Endothelial cell of umbilical vein (primary cell): Measurements from ENCODE around the gene NECTIN2. TPM values are rescaled to one million over a fixed set of nuclear protein-coding genes. Genes with fewer than 3 reads are reported as not detected.

ENCODE experiments used
- BruUV-seq: library from RNA; stranded (reverse); fragments of 400-500 nt; replicated peaks from 2 replicates; lab custom pipeline; 2021; lab: Mats Ljungman, UMichigan
- CTCF ChIA-PET: fragments of 300-600, 350-600 bp; sonication (Branson Sonifier 250); formaldehyde crosslinking; loops from one replicate; lab custom pipeline; 2021; ENCODE audit warnings: antibody characterized with exemption, inconsistent platforms; lab: Charles Lee
- POLR2A ChIA-PET: fragments of 300-600, 350-600 bp; sonication (Branson Sonifier 250); formaldehyde crosslinking; loops from one replicate; lab custom pipeline; 2021; ENCODE audit warnings: antibody characterized with exemption, inconsistent platforms; lab: Charles Lee
- DNase-seq: peaks from one replicate; pipeline ENCODE4 v3.0.0-alpha.2; 2011; ENCODE audit warnings: low read depth, low spot score
- FAIRE-seq: peaks from 2 replicates; lab custom pipeline; 2011; peaks lifted over from hg19 to GRCh38; lab: Jason Lieb, UNC
- H2AFZ ChIP-seq: 2 replicates; pipeline ENCODE4 v1.6.0; 2012; ENCODE audit warnings: low read depth, low read length, control low read depth, inconsistent platforms
- H3K27ac ChIP-seq: 2 replicates; pipeline ENCODE4 v1.5.1; 2011; ENCODE audit warnings: low read depth, mild to moderate bottlenecking, control low read depth, low read length, moderate library complexity; ENCODE audit not compliant: insufficient read depth
- H3K27me3 ChIP-seq, 2 experiments: 2 replicates each; pipeline versions ENCODE4 v1.6.0 to v1.6.1; 2011; ENCODE audit warnings: low read length in 2 of 2, mixed read lengths in 1 of 2; ENCODE audit not compliant: control insufficient read depth in 2 of 2, insufficient read depth in 2 of 2
- H3K36me3 ChIP-seq, 2 experiments: 2 replicates in 1 of 2; 3 replicates in 1 of 2; pipeline ENCODE4 v1.5.1; 2011; ENCODE audit warnings: low read length in 2 of 2, mild to moderate bottlenecking in 1 of 2, moderate library complexity in 1 of 2; ENCODE audit not compliant: control insufficient read depth in 2 of 2, insufficient read depth in 2 of 2; ENCODE audit errors: extremely low read depth in 1 of 2
- H3K4me1 ChIP-seq: 3 replicates; pipeline ENCODE4 v1.5.1; 2011; ENCODE audit warnings: mild to moderate bottlenecking, low read length; ENCODE audit not compliant: control insufficient read depth, insufficient read depth; ENCODE audit errors: extremely low read depth
- H3K4me2 ChIP-seq: 2 replicates; pipeline ENCODE4 v1.6.1; 2011; ENCODE audit warnings: low read length, control low read depth, mixed read lengths; ENCODE audit not compliant: insufficient read depth
- H3K4me3 ChIP-seq, 3 experiments: fragments of 200-600 bp in 1 of 3; sonication (generic), shearing (Covaris generic) in 1 of 3; replicated peaks in 1 of 3; 2 replicates each; pipeline ENCODE4 v1.5.1; 2011 to 2016; ENCODE audit warnings: control low read depth in 3 of 3, low read length in 3 of 3, mild to moderate bottlenecking in 2 of 3, inconsistent platforms in 1 of 3, low read depth in 1 of 3, moderate library complexity in 1 of 3; ENCODE audit not compliant: insufficient read depth in 1 of 3
- H3K79me2 ChIP-seq: 2 replicates; pipeline ENCODE4 v1.6.0; 2012; ENCODE audit warnings: low read length, inconsistent platforms; ENCODE audit not compliant: control insufficient read depth, insufficient read depth
- H3K9ac ChIP-seq: replicated peaks from 2 replicates; pipeline ENCODE3; 2011; ENCODE audit warnings: low read length, control low read depth; ENCODE audit not compliant: insufficient read depth; ENCODE audit errors: extremely low read depth
- H3K9me1 ChIP-seq: replicated peaks from 3 replicates; pipeline ENCODE4 v1.6.0; 2011; ENCODE audit warnings: mild to moderate bottlenecking, low read length; ENCODE audit not compliant: control insufficient read depth, insufficient read depth; ENCODE audit errors: extremely low read depth
- H3K9me3 ChIP-seq: replicated peaks from 2 replicates; pipeline ENCODE4 v1.5.1; 2012; ENCODE audit warnings: low read length, inconsistent platforms; ENCODE audit not compliant: control insufficient read depth, insufficient read depth
- H4K20me1 ChIP-seq: replicated peaks from 2 replicates; pipeline ENCODE3; 2011; ENCODE audit warnings: mild to moderate bottlenecking, low read length; ENCODE audit not compliant: control insufficient read depth, insufficient read depth; ENCODE audit errors: extremely low read depth
- EZH2 ChIP-seq: IDR thresholded peaks from 2 replicates; pipeline ENCODE4 v1.6.1; 2012; ENCODE audit warnings: borderline replicate concordance, low read depth, mild to moderate bottlenecking, moderate library complexity, low read length, inconsistent platforms; ENCODE audit not compliant: severe bottlenecking
- FOS ChIP-seq: IDR thresholded peaks from 2 replicates; pipeline ENCODE4 v1.6.1; 2011; ENCODE audit warnings: mild to moderate bottlenecking, low read length, moderate library complexity, borderline replicate concordance; ENCODE audit not compliant: insufficient read depth
- JUN ChIP-seq: IDR thresholded peaks from 2 replicates; pipeline ENCODE4 v1.6.1; 2011; ENCODE audit warnings: borderline replicate concordance, low read depth; ENCODE audit not compliant: insufficient read length, insufficient read depth
- MYC ChIP-seq: IDR thresholded peaks from one replicate; pipeline ENCODE4 v1.6.1; 2011; ENCODE audit warnings: mild to moderate bottlenecking, low read depth, low read length
- POLR2A ChIP-seq: IDR thresholded peaks from 2 replicates; pipeline ENCODE4 v1.6.1; 2012; ENCODE audit warnings: low read depth, mild to moderate bottlenecking, control low read depth, low read length
- POLR2AphosphoS5 ChIP-seq: IDR thresholded peaks from 2 replicates; pipeline ENCODE4 v1.6.1; 2012; ENCODE audit warnings: low read depth, mild to moderate bottlenecking, control low read depth, low read length, moderate library complexity; ENCODE audit not compliant: insufficient read depth
- dilution Hi-C: fragments of 300-500 bp; cut with MboI; formaldehyde crosslinking; loops from one replicate; pipeline ENCODE4 v1.15.0; 2019; ENCODE audit warnings: low sequenced_read_pairs; ENCODE audit not compliant: extremely low pct_ligation_motif_present
- intact Hi-C: fragments of 100-400 bp; cut with micrococcal nuclease; formaldehyde crosslinking; loops from one replicate; pipeline ENCODE4 v1.10.0; 2022
- polyA plus RNA-seq, 4 experiments: library from polyadenylated mRNA; depleted of rRNA in 3 of 4; stranded (reverse) in 3 of 4; unstranded in 1 of 4; fragments of >200 nt; gene quantifications; 2 replicates each; pipeline versions ENCODE4 v1.2.1 to v1.2.3, GENCODE V29; 2011 to 2012; ENCODE audit warnings: missing spikeins in 1 of 4
- total RNA-seq: library from RNA; stranded (reverse); gene quantifications from 2 replicates; pipeline ENCODE4 v1.2.3, GENCODE V29; 2021
- TF ChIP-seq, protein P1 (sequence below): IDR thresholded peaks from 2 replicates; pipeline ENCODE4 v1.6.1; 2011; ENCODE audit not compliant: insufficient read depth, insufficient read length
- TF ChIP-seq, protein P2 (sequence below), 2 donors: IDR thresholded peaks; 1 replicate in 1 of 2; 2 replicates in 1 of 2; pipeline ENCODE4 v1.5.1; 2011; ENCODE audit warnings: low read length in 2 of 2, mild to moderate bottlenecking in 2 of 2, moderate library complexity in 2 of 2, control low read depth in 1 of 2, inconsistent platforms in 1 of 2, low read depth in 1 of 2; ENCODE audit not compliant: insufficient read depth in 1 of 2; ENCODE audit errors: extremely low read depth in 1 of 2

The NECTIN2 gene
- total and polyA plus RNA-seq, 2 donors (not counting 3 experiments of a cell fraction or from before 2014, with no cell fraction given), result 211 to 238 TPM

GRCh38 chr19:44869733-44870470 lies 23.8 kb downstream of the NECTIN2 start:
- no TSS peak for BruUV-seq
- CTCF ChIA-PET, result interaction anchor here (1.0 to 2.7 kb wide), 9 partner anchors 11 to 299 kb away, joined by 3 to 7 read pairs (median 4); partner anchors contain the start of gene NECTIN2
- Histone ChIP-seq H3K79me2 (peaks cover 31% of the 10 kb centered on the region), H3K9me1 (no peaks in the 10 kb centered on the region), H3K36me3 (peaks cover 13 to 41% of the 10 kb centered on the region in 2 experiments), H4K20me1 (peaks cover 2% of the 10 kb centered on the region), H3K27me3 (no peaks in the 10 kb centered on the region), H3K9ac (no peak overlapping the region), H3K27ac (peak overlapping the region; percentile 36), H3K4me1 (peaks cover 26% of the 10 kb centered on the region), H3K9me3 (no peaks in the 10 kb centered on the region), H2AFZ (no peak overlapping the region), H3K4me3 (no peak overlapping the region), H3K4me2 (peak overlapping the region; percentile 32)
- no peak for FAIRE-seq
- POLR2A ChIA-PET, result interaction anchor here (0.7 kb wide), 1 partner anchor 21 kb away, joined by 4 read pairs; no protein-coding TSS in a partner anchor
- TF ChIP-seq MYC (no peak), POLR2AphosphoS5 (peak; percentile 28)
- DNase-seq, result peak; percentile 75
- dilution Hi-C loops, result no loop called here
- intact Hi-C loops, result loop anchor here (1.0 to 2.0 kb wide), 2 partner anchors 21 to 22 kb away; partner anchors contain the start of gene TOMM40

GRCh38 chr19:44871809-44872208 lies 25.7 kb downstream of the NECTIN2 start:
- Histone ChIP-seq H3K4me3 (no peak overlapping the region), H3K79me2 (peaks cover 20% of the 10 kb centered on the region), H2AFZ (no peak overlapping the region), H3K27ac (no peak overlapping the region), H3K36me3 (peaks cover 16 to 44% of the 10 kb centered on the region in 2 experiments), H3K9me3 (no peaks in the 10 kb centered on the region), H3K9me1 (no peaks in the 10 kb centered on the region), H3K9ac (no peak overlapping the region), H4K20me1 (no peaks in the 10 kb centered on the region), H3K4me2 (no peak overlapping the region), H3K4me1 (peaks cover 31% of the 10 kb centered on the region), H3K27me3 (no peaks in the 10 kb centered on the region)
- FAIRE-seq (no peak), DNase-seq (no peak)
- intact Hi-C loops (loop anchor here (2.0 kb wide), 1 partner anchor 19 kb away; the partner anchor contains the start of gene TOMM40), dilution Hi-C loops (no loop called here)
- BruUV-seq, result no TSS peak
- POLR2A ChIA-PET, result no interaction called here
- no peak for TF ChIP-seq JUN
- TF ChIP-seq, protein P1, sequence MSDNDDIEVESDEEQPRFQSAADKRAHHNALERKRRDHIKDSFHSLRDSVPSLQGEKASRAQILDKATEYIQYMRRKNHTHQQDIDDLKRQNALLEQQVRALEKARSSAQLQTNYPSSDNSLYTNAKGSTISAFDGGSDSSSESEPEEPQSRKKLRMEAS, result no peak
- TF ChIP-seq FOS, result no peak
- no peak for TF ChIP-seq EZH2
- TF ChIP-seq MYC, result no peak
- no peak for TF ChIP-seq POLR2A
- TF ChIP-seq, protein P2, sequence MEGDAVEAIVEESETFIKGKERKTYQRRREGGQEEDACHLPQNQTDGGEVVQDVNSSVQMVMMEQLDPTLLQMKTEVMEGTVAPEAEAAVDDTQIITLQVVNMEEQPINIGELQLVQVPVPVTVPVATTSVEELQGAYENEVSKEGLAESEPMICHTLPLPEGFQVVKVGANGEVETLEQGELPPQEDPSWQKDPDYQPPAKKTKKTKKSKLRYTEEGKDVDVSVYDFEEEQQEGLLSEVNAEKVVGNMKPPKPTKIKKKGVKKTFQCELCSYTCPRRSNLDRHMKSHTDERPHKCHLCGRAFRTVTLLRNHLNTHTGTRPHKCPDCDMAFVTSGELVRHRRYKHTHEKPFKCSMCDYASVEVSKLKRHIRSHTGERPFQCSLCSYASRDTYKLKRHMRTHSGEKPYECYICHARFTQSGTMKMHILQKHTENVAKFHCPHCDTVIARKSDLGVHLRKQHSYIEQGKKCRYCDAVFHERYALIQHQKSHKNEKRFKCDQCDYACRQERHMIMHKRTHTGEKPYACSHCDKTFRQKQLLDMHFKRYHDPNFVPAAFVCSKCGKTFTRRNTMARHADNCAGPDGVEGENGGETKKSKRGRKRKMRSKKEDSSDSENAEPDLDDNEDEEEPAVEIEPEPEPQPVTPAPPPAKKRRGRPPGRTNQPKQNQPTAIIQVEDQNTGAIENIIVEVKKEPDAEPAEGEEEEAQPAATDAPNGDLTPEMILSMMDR (IDR thresholded peaks at IDR 0.05; ENCODE audit: extremely low read depth in 1 of 2, insufficient read depth in 1 of 2, low read depth in 1 of 2, low read length in 2 of 2), result no peak
- CTCF ChIA-PET, result no interaction called here
